HEK293 (cell line): ENCODE results near the gene HS6ST3.

Experiments used
- CTCF ChIA-PET: fragments of 350-600 bp; formaldehyde crosslinking; extraction: SDS; loops from one replicate; lab custom pipeline; 2021; ENCODE audit warnings: antibody characterized with exemption; lab: Yijun Ruan, JAX
- POLR2A ChIA-PET: fragments of 300-600 bp; formaldehyde crosslinking; extraction: SDS; loops from one replicate; lab custom pipeline; 2020; ENCODE audit warnings: antibody characterized with exemption, inconsistent platforms; lab: Yijun Ruan, JAX
- H3K27ac ChIP-seq: fragments of 200-500 bp; sonication (Bioruptor generic); 2 replicates; pipeline ENCODE4 v1.5.1; 2014; ENCODE audit warnings: low read depth, low read length, control low read depth, inconsistent platforms; ENCODE audit errors: extremely low read depth
- H3K36me3 ChIP-seq, 2 experiments: fragments of 200-500 bp in 1 of 2; sonication (Bioruptor generic) in 1 of 2; 1 replicate in 1 of 2; 2 replicates in 1 of 2; pipeline ENCODE4 v1.5.1; 2014 to 2017; ENCODE audit warnings: inconsistent platforms in 2 of 2, low read length in 2 of 2; ENCODE audit not compliant: control insufficient read depth in 2 of 2, insufficient read depth in 1 of 2
- H3K4me1 ChIP-seq: fragments of 200-500 bp; sonication (Bioruptor generic); 2 replicates; pipeline ENCODE4 v1.5.1; 2014; ENCODE audit warnings: mild to moderate bottlenecking, low read length, inconsistent platforms; ENCODE audit not compliant: control insufficient read depth, insufficient read depth
- H3K4me3 ChIP-seq: 2 replicates; pipeline ENCODE4 v1.5.1; 2011; ENCODE audit warnings: low read depth, mild to moderate bottlenecking, control low read depth, low read length, moderate library complexity
- H3K9me3 ChIP-seq: fragments of 200-500 bp; sonication (Bioruptor generic); 2 replicates; pipeline ENCODE4 v1.5.1; 2014; ENCODE audit warnings: low read depth, low read length, inconsistent platforms; ENCODE audit not compliant: control insufficient read depth, insufficient read depth
- AEBP2 ChIP-seq: fragments of 450-650 bp; formaldehyde crosslinking; IDR thresholded peaks from 2 replicates; pipeline ENCODE4 v1.5.1; 2016; ENCODE audit warnings: missing biosample characterization, missing genetic modification characterization, borderline replicate concordance
- ELK4 ChIP-seq: IDR thresholded peaks from 2 replicates; pipeline ENCODE4 v1.6.1; 2011; ENCODE audit warnings: mild to moderate bottlenecking, low read depth, low read length, borderline replicate concordance
- HIC1 ChIP-seq: fragments of 450-650 bp; formaldehyde crosslinking; IDR thresholded peaks from 2 replicates; pipeline ENCODE4 v1.5.1; 2016; ENCODE audit warnings: missing biosample characterization, missing genetic modification characterization
- INSM2 ChIP-seq: fragments of 450-650 bp; formaldehyde crosslinking; IDR thresholded peaks from 2 replicates; pipeline ENCODE4 v1.5.1; 2016; ENCODE audit warnings: missing biosample characterization, missing genetic modification characterization
- YY2 ChIP-seq: fragments of 450-650 bp; formaldehyde crosslinking; IDR thresholded peaks from 2 replicates; pipeline ENCODE4 v1.5.1; 2016; ENCODE audit warnings: missing biosample characterization, missing genetic modification characterization
- ZFHX2 ChIP-seq: fragments of 450-650 bp; formaldehyde crosslinking; conservative IDR thresholded peaks from 2 replicates; pipeline ENCODE4 v1.5.1; 2016; ENCODE audit warnings: missing biosample characterization, missing genetic modification characterization
- ZNF202 ChIP-seq: fragments of 450-650 bp; formaldehyde crosslinking; IDR thresholded peaks from 2 replicates; pipeline ENCODE4 v1.5.1; 2016; ENCODE audit warnings: missing biosample characterization, missing genetic modification characterization, borderline replicate concordance
- ZNF26 ChIP-seq: fragments of 450-650 bp; formaldehyde crosslinking; IDR thresholded peaks from 2 replicates; pipeline ENCODE4 v1.5.1; 2016; ENCODE audit warnings: missing biosample characterization, missing genetic modification characterization
- ZNF266 ChIP-seq: fragments of 450-650 bp; formaldehyde crosslinking; IDR thresholded peaks from 2 replicates; pipeline ENCODE4 v1.5.1; 2016; ENCODE audit warnings: missing biosample characterization, missing genetic modification characterization, low read depth
- ZNF404 ChIP-seq: fragments of 450-650 bp; formaldehyde crosslinking; IDR thresholded peaks from 2 replicates; pipeline ENCODE4 v1.5.1; 2017; ENCODE audit warnings: missing biosample characterization, missing genetic modification characterization
- ZNF48 ChIP-seq: fragments of 450-650 bp; formaldehyde crosslinking; IDR thresholded peaks from 2 replicates; pipeline ENCODE4 v1.5.1; 2016; ENCODE audit warnings: missing biosample characterization, missing genetic modification characterization
- ZNF548 ChIP-seq: fragments of 450-650 bp; formaldehyde crosslinking; IDR thresholded peaks from 2 replicates; pipeline ENCODE4 v1.5.1; 2016; ENCODE audit warnings: missing biosample characterization, missing genetic modification characterization
- ZNF549 ChIP-seq: fragments of 450-650 bp; IDR thresholded peaks from 2 replicates; pipeline ENCODE4 v1.5.1; 2018; ENCODE audit warnings: missing biosample characterization, missing genetic modification characterization, mild to moderate bottlenecking, inconsistent platforms, moderate library complexity
- ZNF555 ChIP-seq: fragments of 450-650 bp; formaldehyde crosslinking; conservative IDR thresholded peaks from 2 replicates; pipeline ENCODE4 v1.5.1; 2017; ENCODE audit warnings: missing biosample characterization, mild to moderate bottlenecking, missing genetic modification characterization, inconsistent platforms
- ZNF658 ChIP-seq: fragments of 450-650 bp; formaldehyde crosslinking; IDR thresholded peaks from 2 replicates; pipeline ENCODE4; 2016; ENCODE audit warnings: missing biosample characterization, missing genetic modification characterization
- ZNF785 ChIP-seq: fragments of 450-650 bp; formaldehyde crosslinking; IDR thresholded peaks from 2 replicates; pipeline ENCODE4 v1.5.1; 2016; ENCODE audit warnings: missing biosample characterization, missing genetic modification characterization
- ZSCAN16 ChIP-seq: fragments of 450-650 bp; formaldehyde crosslinking; IDR thresholded peaks from 2 replicates; pipeline ENCODE4 v1.5.1; 2016; ENCODE audit warnings: missing biosample characterization, missing genetic modification characterization

Gene HS6ST3

GRCh38 chr13:96858133-96858826 is 768.4 kb downstream of the HS6ST3 start (continued):
- no peak for TF ChIP-seq ZNF48 (tag by site-specific recombination)
- no peak for TF ChIP-seq ELK4
- TF ChIP-seq, all 188 proteins: peak for 0

- ChIA-PET CTCF (interaction anchor here (0.7 kb wide), 1 partner anchor 50 kb away, joined by 3 read pairs; no protein-coding TSS in a partner anchor), POLR2A (no interaction called here)
- TF ChIP-seq ZNF658 (tag by site-specific recombination) (no peak), ZNF202 (tag by site-specific recombination) (no peak), ZNF785 (tag by site-specific recombination) (no peak), ZNF549 (no peak), YY2 (tag by site-specific recombination) (no peak), ZNF548 (tag by site-specific recombination) (no peak), ZFHX2 (no peak), INSM2 (tag by site-specific recombination) (no peak), ZNF404 (tag by site-specific recombination) (no peak), ZNF266 (tag by site-specific recombination) (no peak), HIC1 (tag by site-specific recombination) (no peak), ZNF26 (tag by site-specific recombination) (no peak), ZSCAN16 (no peak), ZNF555 (tag by site-specific recombination) (no peak), AEBP2 (tag by site-specific recombination) (no peak)
Observed at GRCh38 chr13:96860882-96861281, 771.0 kb downstream of the HS6ST3 start.

More at GRCh38 chr13:96860882-96861281, 771.0 kb downstream of the HS6ST3 start:
- Histone ChIP-seq H3K4me3 (no peak overlapping the region), H3K4me1 (no peaks in the 10 kb centered on the region), H3K27ac (no peak overlapping the region), H3K9me3 (no peaks in the 10 kb centered on the region), H3K36me3 (no peaks in the 10 kb centered on the region)
